LNCaP clone FGC (cell line): Measurements from ENCODE around the gene BBC3.

Experiments used
- DNase-seq: peaks from one replicate; pipeline ENCODE4 v3.0.0-alpha.2; 2011; ENCODE audit warnings: low read depth
- H3K4me3 ChIP-seq: 2 replicates; pipeline ENCODE4 v1.5.1; 2011; ENCODE audit warnings: mild to moderate bottlenecking, low read depth, low read length, control low read depth
- TF ChIP-seq, protein P1 (sequence below): IDR thresholded peaks from 2 replicates; pipeline ENCODE4 v1.5.1; 2012; ENCODE audit warnings: mild to moderate bottlenecking; ENCODE audit not compliant: control insufficient read depth, insufficient read depth; ENCODE audit errors: extremely low read depth

Gene BBC3

DNA sequence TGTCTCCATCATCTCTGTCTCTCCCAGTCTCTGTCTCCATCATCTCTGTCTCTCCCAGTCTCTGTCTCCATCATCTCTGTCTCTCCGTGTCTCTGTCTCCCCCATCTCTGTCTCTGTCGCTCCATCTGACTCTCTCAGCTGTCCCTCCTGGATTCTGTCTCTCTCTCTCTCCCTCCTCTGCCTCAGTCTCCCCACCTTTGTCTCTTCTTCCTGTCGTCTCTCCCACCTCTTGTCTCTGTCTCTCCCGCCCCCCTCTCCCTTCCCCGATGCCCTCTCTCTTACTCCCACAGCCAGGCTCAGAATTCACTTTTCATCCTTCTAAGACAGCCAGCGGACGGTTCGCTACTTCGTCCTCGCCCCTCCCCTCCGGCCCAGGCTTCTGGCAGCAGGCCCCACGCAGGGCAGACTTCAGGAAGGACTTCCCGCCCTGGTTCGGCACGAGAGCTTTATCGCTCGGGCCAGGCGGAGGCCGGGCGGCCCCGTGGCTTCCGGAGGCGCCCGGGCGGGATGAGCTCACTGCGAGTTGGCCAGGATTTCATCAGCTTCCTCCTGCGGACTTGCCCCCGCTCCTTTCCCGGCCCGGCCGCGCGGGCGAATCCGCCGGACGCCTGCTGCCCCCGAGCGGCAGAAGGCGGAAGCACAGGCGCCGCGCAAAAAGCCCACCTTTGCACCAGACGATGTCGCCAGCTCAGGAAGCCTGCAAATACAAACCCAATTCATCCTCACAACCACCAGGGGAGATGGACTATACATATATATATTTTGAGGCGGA, 13.0 kb upstream of the BBC3 start:
- DNase-seq: peak; percentile 50
- TF ChIP-seq, protein P1, sequence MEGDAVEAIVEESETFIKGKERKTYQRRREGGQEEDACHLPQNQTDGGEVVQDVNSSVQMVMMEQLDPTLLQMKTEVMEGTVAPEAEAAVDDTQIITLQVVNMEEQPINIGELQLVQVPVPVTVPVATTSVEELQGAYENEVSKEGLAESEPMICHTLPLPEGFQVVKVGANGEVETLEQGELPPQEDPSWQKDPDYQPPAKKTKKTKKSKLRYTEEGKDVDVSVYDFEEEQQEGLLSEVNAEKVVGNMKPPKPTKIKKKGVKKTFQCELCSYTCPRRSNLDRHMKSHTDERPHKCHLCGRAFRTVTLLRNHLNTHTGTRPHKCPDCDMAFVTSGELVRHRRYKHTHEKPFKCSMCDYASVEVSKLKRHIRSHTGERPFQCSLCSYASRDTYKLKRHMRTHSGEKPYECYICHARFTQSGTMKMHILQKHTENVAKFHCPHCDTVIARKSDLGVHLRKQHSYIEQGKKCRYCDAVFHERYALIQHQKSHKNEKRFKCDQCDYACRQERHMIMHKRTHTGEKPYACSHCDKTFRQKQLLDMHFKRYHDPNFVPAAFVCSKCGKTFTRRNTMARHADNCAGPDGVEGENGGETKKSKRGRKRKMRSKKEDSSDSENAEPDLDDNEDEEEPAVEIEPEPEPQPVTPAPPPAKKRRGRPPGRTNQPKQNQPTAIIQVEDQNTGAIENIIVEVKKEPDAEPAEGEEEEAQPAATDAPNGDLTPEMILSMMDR: peak; percentile 69
- H3K4me3 ChIP-seq: peak overlapping the region; percentile 16

DNA sequence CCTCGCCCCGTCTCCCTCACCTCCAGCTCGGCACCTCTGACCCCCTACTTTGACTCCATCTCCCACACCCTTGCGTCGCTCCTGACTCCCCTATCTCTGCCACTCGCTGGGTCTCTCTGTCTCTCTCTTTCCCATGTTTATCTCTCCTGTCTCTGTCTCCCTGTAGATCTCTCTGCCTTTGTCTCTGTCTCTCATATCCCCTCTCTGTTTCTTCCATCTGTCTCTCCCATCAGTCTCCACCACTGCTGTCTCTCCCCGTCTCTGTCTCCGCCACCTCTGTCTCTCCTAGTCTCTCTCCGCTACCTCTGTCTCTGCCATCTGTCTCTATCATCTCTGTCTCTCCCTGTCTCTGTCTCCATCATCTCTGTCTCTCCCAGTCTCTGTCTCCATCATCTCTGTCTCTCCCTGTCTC, 12.4 kb upstream of the BBC3 start:
- no peak overlapping the region; the same call in 1 of the 2 replicates for H3K4me3 ChIP-seq
- TF ChIP-seq, protein P1: no peak
- no peak for DNase-seq

DNA sequence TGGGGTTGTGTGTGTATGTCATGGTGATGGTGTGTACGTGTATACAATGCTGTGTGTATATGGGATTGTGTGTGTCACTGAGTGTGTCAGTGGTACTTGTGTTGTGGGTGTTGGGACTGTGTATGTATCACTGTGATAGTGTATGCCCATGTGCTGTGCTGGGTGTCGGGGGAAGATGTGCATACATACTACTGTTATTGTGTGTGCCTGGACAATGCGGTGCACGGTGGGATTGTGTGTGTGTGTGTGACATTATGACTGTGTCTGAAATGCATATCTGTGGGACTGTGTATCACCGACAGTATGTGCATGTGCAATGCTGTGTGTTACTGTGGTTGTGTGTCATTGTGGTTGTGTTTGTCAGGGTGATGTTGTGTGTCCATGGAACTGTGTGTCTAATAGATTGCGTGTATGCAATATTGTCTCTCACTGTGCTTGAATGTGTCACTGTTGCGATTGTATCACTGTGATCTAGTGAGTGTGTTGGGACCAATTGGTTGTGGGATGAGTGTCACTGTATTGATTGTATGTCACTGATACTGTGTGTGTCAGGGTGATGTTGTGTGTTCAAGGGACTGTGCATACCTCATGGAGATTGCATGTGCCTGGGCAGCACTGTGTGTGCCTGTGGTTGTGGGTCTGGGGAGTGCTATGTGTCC, 11.0 kb upstream of the BBC3 start:
- TF ChIP-seq, protein P1: no peak
- DNase-seq: no peak
- H3K4me3 ChIP-seq: no peak overlapping the region

DNA sequence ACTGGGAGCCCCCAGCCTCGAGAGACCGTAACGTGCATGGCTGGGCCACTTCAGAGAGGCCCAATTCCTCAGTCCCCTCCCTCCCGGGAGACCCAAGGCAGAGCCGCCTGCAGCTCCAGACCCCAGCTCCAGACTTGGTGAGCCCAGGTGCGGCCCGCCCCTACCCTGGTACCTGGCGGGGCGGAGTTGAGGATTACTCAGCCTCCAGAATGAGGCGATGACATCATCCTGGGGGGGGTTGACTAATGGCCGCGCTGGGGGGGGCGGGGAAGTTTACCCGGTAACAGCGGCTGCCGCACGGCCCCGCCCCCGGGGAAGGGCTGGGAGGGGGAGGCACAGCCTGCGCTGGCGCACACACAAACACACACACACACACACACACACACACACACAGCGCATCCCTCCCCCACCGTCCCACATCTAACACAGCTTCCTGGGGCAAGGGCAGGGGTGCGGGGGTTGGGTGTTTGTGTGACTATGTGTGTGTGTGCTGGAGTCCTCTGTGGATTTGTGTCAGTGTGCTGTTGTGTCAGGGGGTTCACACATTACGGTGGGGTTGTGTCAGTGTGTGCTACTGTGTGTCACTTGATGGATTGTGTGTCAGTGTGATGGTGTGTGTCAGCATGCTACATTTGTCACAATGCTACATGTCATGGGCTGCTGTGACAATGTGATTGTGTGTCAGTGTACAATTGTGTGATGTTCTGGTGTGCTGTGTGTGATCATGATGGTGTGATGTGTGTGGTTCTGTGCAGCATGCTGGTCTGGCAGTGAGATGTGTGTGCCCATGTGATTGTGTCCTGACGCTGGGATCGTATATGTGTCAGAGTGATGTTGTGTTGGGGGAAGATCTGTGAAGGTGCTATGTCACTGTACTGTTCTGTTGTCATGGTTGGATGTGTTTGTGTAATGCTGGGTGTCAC, 10.3 kb upstream of the BBC3 start:
- TF ChIP-seq, protein P1: no peak
- DNase-seq: peak; percentile 59
- peak overlapping the region; percentile 18; the same call in 1 of the 2 replicates for H3K4me3 ChIP-seq

DNA sequence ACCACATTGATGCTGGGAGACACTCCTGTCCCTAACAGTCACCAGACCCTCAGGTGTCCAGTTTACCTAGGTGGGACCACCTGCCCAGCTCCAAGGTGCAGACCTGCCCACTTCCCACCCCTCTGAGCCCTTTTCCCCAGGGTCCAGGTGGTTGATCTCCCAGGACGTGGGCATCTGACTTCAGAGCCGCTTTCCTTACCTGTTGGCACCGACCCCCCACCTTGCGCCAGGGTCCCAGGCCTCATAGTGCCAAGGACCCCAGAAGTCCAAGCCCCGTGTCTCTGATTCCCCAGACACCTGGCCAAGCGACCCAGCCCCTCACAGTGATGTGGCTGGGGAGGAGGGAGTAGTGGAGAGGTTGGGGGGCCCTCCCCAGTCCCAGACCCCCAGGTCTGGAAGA, 9.6 kb upstream of the BBC3 start:
- H3K4me3 ChIP-seq: peak overlapping the region; percentile 18; the same call in 1 of the 2 replicates
- TF ChIP-seq, protein P1: no peak
- no peak for DNase-seq

DNA sequence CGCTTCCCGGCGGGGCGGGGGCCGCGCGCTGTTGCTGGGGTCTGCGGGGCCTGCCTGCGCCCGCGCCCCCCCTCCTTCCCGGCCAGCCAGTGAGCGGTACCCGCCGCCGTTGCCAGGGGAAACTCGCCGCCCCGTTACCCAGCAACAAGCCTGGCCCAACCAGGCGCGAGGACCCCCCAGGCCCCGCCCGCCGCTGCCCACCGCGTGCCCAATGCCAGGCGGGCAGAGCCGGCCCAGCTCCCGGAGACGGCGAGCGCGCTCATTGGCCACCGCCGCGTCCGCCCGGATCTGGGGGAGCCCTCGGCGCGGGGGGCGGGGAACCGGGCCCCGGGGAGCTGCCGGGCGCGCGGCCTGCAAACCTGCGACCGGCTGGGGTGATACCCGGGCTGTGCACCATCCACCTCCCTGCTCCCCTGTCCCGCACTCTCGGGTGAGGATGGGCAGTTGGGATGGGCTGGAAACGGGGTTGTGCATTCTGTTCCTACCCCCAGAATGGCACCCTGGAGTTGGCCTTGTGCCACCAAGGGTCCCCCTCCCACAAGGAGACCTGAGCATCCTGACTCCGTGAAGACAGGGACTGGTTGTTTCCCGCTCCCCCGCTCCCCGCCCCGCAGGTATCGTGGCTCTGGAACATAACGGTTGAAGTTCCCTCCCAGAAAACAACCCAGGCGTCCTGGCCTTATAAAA, 8.8 kb upstream of the BBC3 start:
- TF ChIP-seq, protein P1: no peak
- no peak overlapping the region for H3K4me3 ChIP-seq
- no peak for DNase-seq
